K562 (cell line): ENCODE data around the gene HOXC11. TPM values are rescaled to one million over a fixed set of nuclear protein-coding genes. Genes with fewer than 3 reads are reported as not detected.

Experiments used
- ATAC-seq: fragments of 200-7000 bp; cut with Tn5 transposase; 3 replicates; pipeline ENCODE4 v1.9.1; 2020; ENCODE audit warnings: moderate library complexity
- BruUV-seq: library from RNA; stranded (reverse); fragments of 400-500 nt; replicated peaks from 2 replicates; lab custom pipeline; 2021; lab: Mats Ljungman, UMichigan
- CTCF ChIA-PET: fragments of 300-600 bp; formaldehyde crosslinking; extraction: SDS; loops from one replicate; lab custom pipeline; 2021; ENCODE audit warnings: low intra/inter-chr PET ratio; lab: Yijun Ruan, JAX
- POLR2A ChIA-PET: fragments of 300-600, 350-650 bp; sonication (Branson Sonifier 250); formaldehyde crosslinking; extraction: SDS; loops from one replicate; lab custom pipeline; 2021; ENCODE audit warnings: antibody characterized with exemption, inconsistent platforms; lab: Yijun Ruan, JAX
- DNase-seq, 4 experiments: peaks; one replicate each; pipeline versions ENCODE4 v3.0.0 to v3.0.0-alpha.2; 2011 to 2018; ENCODE audit warnings: low spot score in 3 of 4, mixed read lengths in 3 of 4; ENCODE audit errors: extremely low read depth in 1 of 4
- FAIRE-seq: peaks from 2 replicates; lab custom pipeline; 2011; peaks lifted over from hg19 to GRCh38; lab: Jason Lieb, UNC
- H2AFZ ChIP-seq: 2 replicates; pipeline ENCODE4 v1.6.0; 2011; ENCODE audit warnings: low read depth, low read length, control low read depth, inconsistent platforms
- H3K27ac ChIP-seq: fragments of 200-600 bp; 3 replicates; pipeline ENCODE4 v1.8.0; 2011; ENCODE audit warnings: low read depth, mild to moderate bottlenecking, control low read depth, inconsistent platforms, low read length, moderate library complexity, mixed read lengths; ENCODE audit errors: extremely low read depth
- H3K27me3 ChIP-seq, 2 experiments: fragments of 300-600 bp in 1 of 2; 2 replicates in 1 of 2; 3 replicates in 1 of 2; pipeline versions ENCODE4 v1.6.0 to v1.8.0; 2011; ENCODE audit warnings: inconsistent platforms in 2 of 2, low read length in 2 of 2, mild to moderate bottlenecking in 1 of 2, mixed read lengths in 1 of 2, moderate library complexity in 1 of 2; ENCODE audit not compliant: control insufficient read depth in 2 of 2, insufficient read depth in 2 of 2
- H3K36me3 ChIP-seq: fragments of 300-600 bp; 3 replicates; pipeline ENCODE4 v1.8.0; 2011; ENCODE audit warnings: mild to moderate bottlenecking, low read length, inconsistent platforms; ENCODE audit not compliant: control insufficient read depth, insufficient read depth
- H3K4me1 ChIP-seq, 2 experiments: fragments of 200-600 bp in 1 of 2; replicated peaks in 1 of 2; 2 replicates in 1 of 2; 3 replicates in 1 of 2; pipeline versions ENCODE4 v1.5.1 to v1.8.0; 2011; ENCODE audit warnings: inconsistent platforms in 2 of 2, low read length in 2 of 2, mild to moderate bottlenecking in 1 of 2, mixed read lengths in 1 of 2, moderate library complexity in 1 of 2; ENCODE audit not compliant: control insufficient read depth in 2 of 2, insufficient read depth in 2 of 2
- H3K4me2 ChIP-seq: 2 replicates; pipeline ENCODE4 v1.6.1; 2011; ENCODE audit warnings: low read length, control low read depth, inconsistent platforms, mixed read lengths; ENCODE audit not compliant: insufficient read depth
- H3K4me3 ChIP-seq: fragments of 200-600 bp; sonication (generic), shearing (Covaris generic); 2 replicates; pipeline ENCODE4 v1.5.1; 2016; ENCODE audit warnings: control low read depth, inconsistent platforms
- H3K79me2 ChIP-seq: fragments of 200-600 bp; 3 replicates; pipeline ENCODE4 v1.8.0; 2011; ENCODE audit warnings: low read length, inconsistent platforms; ENCODE audit not compliant: control insufficient read depth, insufficient read depth
- H3K9ac ChIP-seq, 2 experiments: 2 replicates each; pipeline versions ENCODE4 v1.6.0 to v1.6.1; 2011; ENCODE audit warnings: low read depth in 2 of 2, low read length in 2 of 2, control low read depth in 1 of 2, inconsistent platforms in 1 of 2, mild to moderate bottlenecking in 1 of 2, mixed read lengths in 1 of 2; ENCODE audit not compliant: insufficient read depth in 1 of 2
- H3K9me1 ChIP-seq: one replicate; pipeline ENCODE4 v1.6.0; 2011; ENCODE audit warnings: inconsistent platforms, mild to moderate bottlenecking, low read length, moderate library complexity; ENCODE audit not compliant: control insufficient read depth, insufficient read depth
- H3K9me3 ChIP-seq: replicated peaks from 2 replicates; pipeline ENCODE4 v1.5.1; 2011; ENCODE audit warnings: low read depth, low read length, inconsistent platforms; ENCODE audit not compliant: control insufficient read depth, insufficient read depth
- H4K20me1 ChIP-seq: replicated peaks from 2 replicates; pipeline ENCODE4 v1.6.1; 2011; ENCODE audit warnings: low read length, inconsistent platforms, mixed read lengths; ENCODE audit not compliant: control insufficient read depth, insufficient read depth
- BHLHE40 ChIP-seq: IDR thresholded peaks from 2 replicates; pipeline ENCODE4 v1.6.1; 2011; ENCODE audit warnings: low read length, improper control_type of control experiment
- CTCF ChIP-seq, 3 experiments: IDR thresholded peaks in 2 of 3; conservative IDR thresholded peaks in 1 of 3; 2 replicates each; pipeline ENCODE4 v1.5.1; 2011 to 2012; ENCODE audit warnings: low read length in 3 of 3, mild to moderate bottlenecking in 3 of 3, control low read depth in 2 of 3, improper control_type of control experiment in 1 of 3, inconsistent platforms in 1 of 3, low read depth in 1 of 3, mixed read lengths in 1 of 3, moderate library complexity in 1 of 3; ENCODE audit not compliant: insufficient read depth in 2 of 3
- EP300 ChIP-seq: IDR thresholded peaks from 2 replicates; pipeline ENCODE4 v1.6.1; 2012; ENCODE audit warnings: low read length, improper control_type of control experiment
- PKNOX1 ChIP-seq: fragments of 450-650 bp; IDR thresholded peaks from 2 replicates; pipeline ENCODE4 v1.6.1; 2016
- RBM34 ChIP-seq: fragments of 200-400 bp; formaldehyde crosslinking; IDR thresholded peaks from 2 replicates; pipeline ENCODE4 v1.6.1; 2018; ENCODE audit warnings: low read length, borderline replicate concordance; ENCODE audit not compliant: insufficient read depth
- SIN3B ChIP-seq: fragments of 450-650 bp; IDR thresholded peaks from 2 replicates; pipeline ENCODE4 v1.6.1; 2017; ENCODE audit warnings: low read depth, mild to moderate bottlenecking, moderate library complexity
- SMAD4 ChIP-seq: fragments of 250-450 bp; sonication (Bioruptor Pico); conservative IDR thresholded peaks from 2 replicates; pipeline ENCODE4 v1.8.0; 2021; ENCODE audit warnings: inconsistent platforms, mild to moderate bottlenecking, moderate library complexity
- WGBS: fragments of 100-300 bp; shearing (Covaris generic); methylation state at CpG from one replicate; pipeline ENCODE4 v1.1.6; 2016; ENCODE audit warnings: low coverage, mixed read lengths; ENCODE audit not compliant: insufficient coverage; ENCODE audit errors: missing lambda C conversion rate; 5-methylcytosine and 5-hydroxymethylcytosine counted together
- in situ Hi-C: fragments of 300-500 bp; cut with MboI; formaldehyde crosslinking; loops from 4 replicates; pipeline ENCODE4 v1.15.0; 2018; ENCODE audit warnings: inconsistent platforms, mixed read lengths
- intact Hi-C: fragments of 100-400 bp; cut with micrococcal nuclease; formaldehyde crosslinking; loops from 2 replicates; pipeline ENCODE4 v1.14.2; 2022
- polyA plus RNA-seq, 8 experiments: library from polyadenylated mRNA; depleted of rRNA in 4 of 8; stranded (reverse) in 5 of 8; unstranded in 3 of 8; fragments of >200 nt; fragmentation: Nextera tagmentation in 2 of 8; fragmentation: Illumina TruSeq in 1 of 8; extraction: Ambion mirVana in 2 of 8; extraction: Trizol in 1 of 8; gene quantifications; 2 replicates each; pipeline versions ENCODE4 v1.2.1 to v1.2.3, GENCODE V29; 2011 to 2014; ENCODE audit warnings: inconsistent platforms in 1 of 8, missing spikeins in 1 of 8
- total RNA-seq, 7 experiments: library from RNA; depleted of rRNA in 6 of 7; stranded (reverse); fragments of >200 nt in 6 of 7; fragmentation: Illumina TruSeq in 2 of 7; extraction: Trizol in 2 of 7; gene quantifications; 2 replicates each; pipeline versions ENCODE4 v1.2.1 to v1.2.3, GENCODE V29; 2011 to 2021; ENCODE audit warnings: low replicate concordance in 1 of 7
- TF ChIP-seq, protein P1 (sequence below), 2 experiments: IDR thresholded peaks; 2 replicates each; pipeline ENCODE4 v1.6.1; 2011; ENCODE audit warnings: borderline replicate concordance in 1 of 2, control low read depth in 1 of 2, low read depth in 1 of 2, low read length in 1 of 2, mild to moderate bottlenecking in 1 of 2, mixed read lengths in 1 of 2, moderate library complexity in 1 of 2; ENCODE audit not compliant: insufficient read depth in 1 of 2, insufficient read length in 1 of 2, poor library complexity in 1 of 2, severe bottlenecking in 1 of 2; ENCODE audit errors: extremely low read depth in 1 of 2

The HOXC11 gene
- total and polyA plus RNA-seq, 9 of the 15 experiments (the other 6 are each of a cell fraction or from before 2014, with no cell fraction given): not detected

- ChIA-PET POLR2A (no interaction called here), CTCF (no interaction called here)
- Histone ChIP-seq H3K36me3 (no peaks in the 10 kb centered on the region), H3K9me1 (no peaks in the 10 kb centered on the region), H2AFZ (no peak overlapping the region), H3K4me3 (no peak overlapping the region), H4K20me1 (no peaks in the 10 kb centered on the region), H3K9ac (peak overlapping the region in 1 of 2 experiments; percentile 73; a peak in 2 of 4 replicates), H3K4me2 (no peak overlapping the region), H3K4me1 (peaks cover 10 to 49% of the 10 kb centered on the region in 2 experiments), H3K27ac (no peak overlapping the region), H3K9me3 (no peaks in the 10 kb centered on the region), H3K79me2 (peaks cover 3% of the 10 kb centered on the region; the same call in 2 of the 3 replicates), H3K27me3 (no peaks in the 10 kb centered on the region)
- FAIRE-seq: no peak
- TF ChIP-seq SIN3B: no peak
- no peak for TF ChIP-seq RBM34
- ATAC-seq: no peak
- intact Hi-C loops (no loop called here), in situ Hi-C loops (loop anchor here (10.0 kb wide), 1 partner anchor 174 kb away; no protein-coding TSS in a partner anchor)
- 84% methylated on average over 22 of the region's 23 CpGs for WGBS
- DNase-seq: no peak
- no TSS peak for BruUV-seq
These were observed 47.9 kb downstream of the HOXC11 start for GRCh38 chr12:54020591-54021405.

DNA sequence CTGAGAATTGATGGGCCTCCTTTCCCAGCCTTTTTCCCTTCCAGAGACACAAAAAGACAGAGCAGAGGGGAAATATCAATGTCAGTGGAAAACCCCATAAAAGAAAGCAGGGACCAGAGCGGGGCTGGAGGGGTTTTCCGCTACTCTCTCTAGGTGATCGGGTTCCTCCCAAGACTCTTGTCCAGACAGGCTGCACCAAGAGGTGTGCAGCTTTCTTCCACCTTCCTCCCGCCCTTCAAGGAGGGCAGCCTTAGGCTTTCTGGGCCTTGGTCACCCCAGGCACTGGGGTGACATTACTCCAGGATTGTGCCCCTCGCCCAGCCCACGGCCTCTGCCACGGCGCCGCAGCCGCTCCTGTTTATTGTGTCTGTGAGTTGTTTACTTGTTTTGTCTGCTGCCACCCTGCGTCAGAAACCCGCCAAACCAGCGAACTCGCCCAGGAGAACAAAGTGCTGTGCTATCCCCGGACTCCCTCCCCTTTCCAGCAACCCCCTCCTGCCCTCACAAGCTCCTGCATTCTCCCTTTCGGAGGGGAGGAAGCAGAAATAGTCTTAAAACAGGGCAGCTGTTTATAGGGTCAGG is 48.6 kb downstream of the HOXC11 start:
- POLR2A ChIA-PET: interaction anchor here (0.6 kb wide), 1 partner anchor 31 kb away, joined by 3 read pairs; no protein-coding TSS in a partner anchor
- Histone ChIP-seq H3K36me3 (no peaks in the 10 kb centered on the region), H4K20me1 (no peaks in the 10 kb centered on the region), H3K9me3 (no peaks in the 10 kb centered on the region), H2AFZ (no peak overlapping the region), H3K9ac (peak overlapping the region in 1 of 2 experiments; percentile 73; a peak in 2 of 4 replicates), H3K27me3 (no peaks in the 10 kb centered on the region), H3K9me1 (no peaks in the 10 kb centered on the region), H3K4me2 (no peak overlapping the region), H3K4me3 (no peak overlapping the region), H3K27ac (no peak overlapping the region), H3K79me2 (peaks cover 3% of the 10 kb centered on the region; the same call in 2 of the 3 replicates), H3K4me1 (peaks cover 13 to 49% of the 10 kb centered on the region in 2 experiments)
- CTCF ChIA-PET: no interaction called here
- no peak for ATAC-seq
- BruUV-seq: no TSS peak
- no peak for TF ChIP-seq BHLHE40
- TF ChIP-seq, protein P1, sequence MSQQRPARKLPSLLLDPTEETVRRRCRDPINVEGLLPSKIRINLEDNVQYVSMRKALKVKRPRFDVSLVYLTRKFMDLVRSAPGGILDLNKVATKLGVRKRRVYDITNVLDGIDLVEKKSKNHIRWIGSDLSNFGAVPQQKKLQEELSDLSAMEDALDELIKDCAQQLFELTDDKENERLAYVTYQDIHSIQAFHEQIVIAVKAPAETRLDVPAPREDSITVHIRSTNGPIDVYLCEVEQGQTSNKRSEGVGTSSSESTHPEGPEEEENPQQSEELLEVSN (IDR thresholded peaks at IDR 0.05; ENCODE audit: borderline replicate concordance in 1 of 2, extremely low read depth in 1 of 2, insufficient read depth in 1 of 2, insufficient read length in 1 of 2, low read depth in 1 of 2, low read length in 1 of 2, poor library complexity in 1 of 2, severe bottlenecking in 1 of 2): no peak
- TF ChIP-seq EP300: no peak
- TF ChIP-seq SMAD4: peak; percentile 49; the same call in 1 of the 2 replicates
- TF ChIP-seq CTCF (IDR thresholded peaks at IDR 0.05 in 2 of 3, conservative IDR thresholded peaks at IDR 0.05 in 1 of 3; ENCODE audit: insufficient read depth in 2 of 3, low read depth in 1 of 3, low read length in 3 of 3): peak in 1 of 3 experiments; percentile 24; a peak in 1 of 6 replicates
- no peak for TF ChIP-seq PKNOX1
- 65% methylated on average over 8 of the region's 16 CpGs for WGBS
- in situ Hi-C loops: loop anchor here (10.0 kb wide), 1 partner anchor 173 kb away; no protein-coding TSS in a partner anchor
- DNase-seq: peak in 1 of 4 experiments; percentile 28
- intact Hi-C loops: no loop called here
- no peak for FAIRE-seq
